Measurements from ENCODE around the gene TMEM156. TPM values are rescaled to one million over a fixed set of nuclear protein-coding genes. Genes with fewer than 3 reads are reported as not detected.
"Not testable (repeated sequence)": the region's sequence is repeated elsewhere in the genome, so short reads cannot be mapped to it uniquely, and the experiment has no call there.

The TMEM156 gene
- total and polyA plus RNA-seq, 4 donors: 0.58 to 0.70 (median 0.64) TPM

DNA sequence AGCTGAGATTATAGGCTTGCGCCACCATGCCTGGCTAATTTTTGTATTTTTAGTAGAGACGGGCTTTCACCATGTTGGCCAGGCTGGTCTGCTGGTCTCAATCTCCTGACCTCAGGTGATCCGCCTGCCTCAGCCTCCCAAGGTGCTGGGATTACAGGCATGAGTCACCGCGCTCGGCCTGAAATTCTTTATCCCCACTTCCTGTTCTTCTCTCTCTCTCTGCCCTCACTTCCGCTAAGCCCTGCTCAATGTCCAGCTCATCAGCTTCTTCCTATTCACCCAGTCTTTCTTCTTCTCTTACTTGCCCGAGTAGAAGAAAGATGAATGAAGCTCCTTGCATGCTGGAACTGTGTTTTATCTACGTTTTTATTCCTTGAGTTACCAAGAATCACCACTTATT is 43.9 kb downstream of the TMEM156 start:
- not testable (repeated sequence) for H3K27me3 ChIP-seq (ENCODE audit: control insufficient read depth in 4 of 4, insufficient read depth in 4 of 4, low read length in 3 of 4); H3K9me3 ChIP-seq (ENCODE audit: control insufficient read depth in 4 of 4, low read length in 3 of 4); H3K9ac ChIP-seq (ENCODE audit: low read depth in 1 of 2, low read length in 2 of 2); DNase-seq (ENCODE audit: low spot score); H3K27ac ChIP-seq (ENCODE audit: low read depth in 1 of 2, low read length in 2 of 2); H3K36me3 ChIP-seq (ENCODE audit: control insufficient read depth in 4 of 4, insufficient read depth in 3 of 4, low read depth in 1 of 4, low read length in 3 of 4); H3K4me3 ChIP-seq (ENCODE audit: low read depth in 1 of 3, low read length in 3 of 3)
- peaks cover 2 to 14% (median 4%) of the 10 kb centered on the region in 4 donors for H3K4me1 ChIP-seq (ENCODE audit: control insufficient read depth in 4 of 4, insufficient read depth in 4 of 4, low read length in 3 of 4)
- WGBS: 86% methylated on average over 9 of the region's 9 CpGs

DNA sequence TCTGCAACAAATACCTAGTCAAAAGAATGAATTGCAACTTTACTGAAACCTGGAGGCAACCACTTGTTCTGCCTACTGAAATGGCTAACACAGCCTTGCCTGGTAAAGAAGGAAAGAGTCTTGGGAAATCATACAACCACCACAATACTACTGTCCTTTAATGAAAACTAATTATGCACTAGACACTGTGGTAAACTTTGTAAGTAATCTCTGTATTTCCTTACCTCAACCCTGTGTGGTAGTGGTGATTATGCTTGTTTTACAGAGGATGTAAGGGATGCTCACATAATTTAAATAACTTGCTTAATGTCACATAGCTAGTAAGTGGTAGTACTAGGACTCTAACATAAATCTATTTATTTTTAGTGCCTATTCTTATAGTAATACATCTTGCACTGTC is 44.7 kb downstream of the TMEM156 start:
- Histone ChIP-seq H3K27ac (ENCODE audit: low read depth in 1 of 2, low read length in 2 of 2) (no peak overlapping the region), H3K4me3 (ENCODE audit: low read depth in 1 of 3, low read length in 3 of 3) (no peak overlapping the region), H3K4me1 (ENCODE audit: control insufficient read depth in 4 of 4, insufficient read depth in 4 of 4, low read length in 3 of 4) (peaks cover 2 to 12% (median 3%) of the 10 kb centered on the region in 4 donors), H3K9ac (ENCODE audit: low read depth in 1 of 2, low read length in 2 of 2) (no peak overlapping the region), H3K9me3 (ENCODE audit: control insufficient read depth in 4 of 4, low read length in 3 of 4) (no peaks in the 10 kb centered on the region), H3K27me3 (ENCODE audit: control insufficient read depth in 4 of 4, insufficient read depth in 4 of 4, low read length in 3 of 4) (no peaks in the 10 kb centered on the region), H3K36me3 (ENCODE audit: control insufficient read depth in 4 of 4, insufficient read depth in 3 of 4, low read depth in 1 of 4, low read length in 3 of 4) (no peaks in the 10 kb centered on the region)
- TF ChIP-seq TAF1 (conservative IDR thresholded peaks at IDR 0.05) (no peak), GABPA (IDR thresholded peaks at IDR 0.05 in 1 of 2, conservative IDR thresholded peaks at IDR 0.05 in 1 of 2) (no peak)
- TF ChIP-seq, protein P1, sequence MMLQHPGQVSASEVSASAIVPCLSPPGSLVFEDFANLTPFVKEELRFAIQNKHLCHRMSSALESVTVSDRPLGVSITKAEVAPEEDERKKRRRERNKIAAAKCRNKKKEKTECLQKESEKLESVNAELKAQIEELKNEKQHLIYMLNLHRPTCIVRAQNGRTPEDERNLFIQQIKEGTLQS (IDR thresholded peaks at IDR 0.05): no peak
- TF ChIP-seq, protein P2, sequence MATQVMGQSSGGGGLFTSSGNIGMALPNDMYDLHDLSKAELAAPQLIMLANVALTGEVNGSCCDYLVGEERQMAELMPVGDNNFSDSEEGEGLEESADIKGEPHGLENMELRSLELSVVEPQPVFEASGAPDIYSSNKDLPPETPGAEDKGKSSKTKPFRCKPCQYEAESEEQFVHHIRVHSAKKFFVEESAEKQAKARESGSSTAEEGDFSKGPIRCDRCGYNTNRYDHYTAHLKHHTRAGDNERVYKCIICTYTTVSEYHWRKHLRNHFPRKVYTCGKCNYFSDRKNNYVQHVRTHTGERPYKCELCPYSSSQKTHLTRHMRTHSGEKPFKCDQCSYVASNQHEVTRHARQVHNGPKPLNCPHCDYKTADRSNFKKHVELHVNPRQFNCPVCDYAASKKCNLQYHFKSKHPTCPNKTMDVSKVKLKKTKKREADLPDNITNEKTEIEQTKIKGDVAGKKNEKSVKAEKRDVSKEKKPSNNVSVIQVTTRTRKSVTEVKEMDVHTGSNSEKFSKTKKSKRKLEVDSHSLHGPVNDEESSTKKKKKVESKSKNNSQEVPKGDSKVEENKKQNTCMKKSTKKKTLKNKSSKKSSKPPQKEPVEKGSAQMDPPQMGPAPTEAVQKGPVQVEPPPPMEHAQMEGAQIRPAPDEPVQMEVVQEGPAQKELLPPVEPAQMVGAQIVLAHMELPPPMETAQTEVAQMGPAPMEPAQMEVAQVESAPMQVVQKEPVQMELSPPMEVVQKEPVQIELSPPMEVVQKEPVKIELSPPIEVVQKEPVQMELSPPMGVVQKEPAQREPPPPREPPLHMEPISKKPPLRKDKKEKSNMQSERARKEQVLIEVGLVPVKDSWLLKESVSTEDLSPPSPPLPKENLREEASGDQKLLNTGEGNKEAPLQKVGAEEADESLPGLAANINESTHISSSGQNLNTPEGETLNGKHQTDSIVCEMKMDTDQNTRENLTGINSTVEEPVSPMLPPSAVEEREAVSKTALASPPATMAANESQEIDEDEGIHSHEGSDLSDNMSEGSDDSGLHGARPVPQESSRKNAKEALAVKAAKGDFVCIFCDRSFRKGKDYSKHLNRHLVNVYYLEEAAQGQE (IDR thresholded peaks at IDR 0.05): no peak
- DNase-seq (ENCODE audit: low spot score): no peak

DNA sequence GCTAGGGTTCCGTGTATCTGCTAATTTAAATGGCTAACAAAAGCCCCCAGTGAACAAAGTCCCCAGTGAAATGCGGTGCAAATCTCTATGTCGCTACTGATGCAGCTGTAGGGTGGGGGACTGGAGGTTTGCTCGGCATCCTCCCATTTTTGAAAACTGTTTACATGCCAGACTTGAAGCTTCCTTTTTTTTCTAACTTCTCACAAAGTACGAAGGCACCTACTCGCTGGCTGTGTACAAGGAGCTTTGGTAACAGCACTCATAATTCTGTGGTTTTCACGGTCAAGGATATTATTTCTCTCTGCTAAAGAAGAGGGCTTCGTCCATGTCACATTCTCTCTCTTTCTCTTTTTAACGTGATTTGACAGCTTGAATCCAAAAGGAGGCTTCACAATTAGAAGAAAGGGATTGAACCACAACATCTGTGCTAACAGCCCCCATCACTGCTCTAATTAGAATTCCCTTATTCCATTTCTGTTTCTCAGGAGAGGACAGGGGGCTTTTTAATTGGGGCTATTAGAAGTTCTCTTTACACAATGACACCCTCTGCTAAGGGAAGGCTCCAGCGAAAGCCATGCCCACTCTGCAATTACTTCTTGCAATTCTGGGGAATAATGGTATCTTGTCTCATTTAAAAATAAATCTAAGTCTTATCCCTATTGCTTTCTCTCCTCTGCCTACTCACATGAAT is 46.7 kb downstream of the TMEM156 start:
- WGBS: 81% methylated on average over 10 of the region's 10 CpGs
- Histone ChIP-seq H3K4me1 (ENCODE audit: control insufficient read depth in 4 of 4, insufficient read depth in 4 of 4, low read length in 3 of 4) (peaks cover 2 to 11% (median 2%) of the 10 kb centered on the region in 4 donors), H3K9me3 (ENCODE audit: control insufficient read depth in 4 of 4, low read length in 3 of 4) (no peaks in the 10 kb centered on the region), H3K36me3 (ENCODE audit: control insufficient read depth in 4 of 4, insufficient read depth in 3 of 4, low read depth in 1 of 4, low read length in 3 of 4) (no peaks in the 10 kb centered on the region), H3K4me3 (ENCODE audit: low read depth in 1 of 3, low read length in 3 of 3) (no peak overlapping the region), H3K27ac (ENCODE audit: low read depth in 1 of 2, low read length in 2 of 2) (no peak overlapping the region), H3K9ac (ENCODE audit: low read depth in 1 of 2, low read length in 2 of 2) (no peak overlapping the region), H3K27me3 (ENCODE audit: control insufficient read depth in 4 of 4, insufficient read depth in 4 of 4, low read length in 3 of 4) (no peaks in the 10 kb centered on the region)
- no peak for DNase-seq (ENCODE audit: low spot score)
- TF ChIP-seq JUND (IDR thresholded peaks at IDR 0.05) (no peak), EGR1 (IDR thresholded peaks at IDR 0.05; ENCODE audit: low read depth in 2 of 2) (no peak), HNF4G (IDR thresholded peaks at IDR 0.05) (no peak)
